Measurements from ENCODE around the gene TMEM94.

GRCh38 chr17:75416006-75416405 lies 40.4 kb upstream of the TMEM94 start:
- no peak for TF ChIP-seq YY1 (IDR thresholded peaks at IDR 0.05; ENCODE audit: borderline replicate concordance in 1 of 3, control insufficient read depth in 1 of 3, extremely low read depth in 1 of 3, insufficient read depth in 3 of 3, insufficient read length in 1 of 3, insufficient replicate concordance in 2 of 3, low read depth in 1 of 3, low read length in 2 of 3)
- TF ChIP-seq TCF3 (CRISPR knock-in tag; IDR thresholded peaks at IDR 0.05), result no peak
- no peak for TF ChIP-seq USF2 (CRISPR knock-in tag; IDR thresholded peaks at IDR 0.05)
- no peak for TF ChIP-seq TARDBP (IDR thresholded peaks at IDR 0.05)
